ENCODE results near the gene AIFM2. TPM values are rescaled to one million over a fixed set of nuclear protein-coding genes. Genes with fewer than 3 reads are reported as not detected.

AIFM2 gene
- total RNA-seq, 2 experiments from 2014 or later: 4.6 to 5.2 TPM

DNA sequence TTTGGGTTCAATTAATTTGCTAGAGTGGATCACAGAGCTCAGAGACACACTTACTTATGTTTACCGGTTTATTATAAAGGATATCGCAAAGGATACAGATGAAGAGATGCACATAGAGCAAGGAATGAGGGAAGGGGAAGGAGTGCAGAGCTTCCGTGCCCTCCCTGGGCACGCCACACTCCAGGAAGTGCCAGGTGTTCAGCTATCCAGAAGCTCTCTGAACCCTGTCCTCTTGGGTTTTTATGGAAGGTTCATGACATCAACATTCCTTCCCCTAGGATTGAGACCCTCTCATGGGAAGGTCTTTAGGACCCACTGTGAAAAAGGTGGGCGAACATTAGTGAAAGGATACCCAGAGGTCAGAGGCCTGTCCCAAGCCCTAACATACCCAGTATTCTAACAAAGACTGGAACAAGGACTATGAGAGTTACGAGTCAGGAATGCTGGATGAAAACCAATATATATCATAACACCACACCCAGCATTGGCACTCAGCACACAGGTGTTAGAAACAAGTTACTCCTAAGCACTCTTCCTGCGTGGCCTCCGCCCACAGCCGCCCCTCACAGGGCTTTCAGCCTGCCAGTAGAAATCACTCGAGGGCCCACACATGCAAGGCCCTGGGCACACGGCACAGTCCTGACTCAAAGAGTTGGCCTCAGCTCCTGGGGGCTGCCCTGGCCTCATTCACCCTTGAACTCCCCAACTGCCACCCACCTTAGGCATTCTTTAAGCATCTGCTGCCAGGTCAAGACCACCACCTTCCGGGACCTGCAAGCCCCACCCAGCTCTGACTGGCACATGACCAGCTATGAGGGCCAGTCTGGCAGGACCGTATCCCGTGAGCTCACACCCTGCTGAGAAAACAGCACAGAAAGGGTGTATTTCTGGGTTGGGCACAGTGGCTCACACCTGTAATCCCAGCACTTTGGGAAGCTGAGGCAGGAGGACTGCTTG is 5.6 kb upstream of the AIFM2 start:
- Mint-ChIP-seq H3K4me1 (peaks cover 5% of the 10 kb centered on the region), H3K27me3 (no peaks in the 10 kb centered on the region), H3K36me3 (ENCODE audit: low read depth) (peaks cover 6% of the 10 kb centered on the region), H3K9me3 (ENCODE audit: low read depth) (no peaks in the 10 kb centered on the region), H3K4me3 (no peak overlapping the region), H3K27ac (peak overlapping the region; percentile 23)
- CTCF ChIA-PET: interaction anchor here (0.5 to 1.5 kb wide), 4 partner anchors 8 to 208 kb away, joined by 3 read pairs; partner anchors contain the start of gene TYSND1
- no peak for ATAC-seq
- intact Hi-C loops (cut with DNase I, micrococcal nuclease): no loop called here
- DNase-seq: no peak
- POLR2A ChIA-PET: no interaction called here

GRCh38 chr10:70137135-70137534 is 4.5 kb upstream of the AIFM2 start:
- ChIA-PET POLR2A (no interaction called here), CTCF (interaction anchor here (0.9 to 1.2 kb wide), 2 partner anchors 14 to 43 kb away, joined by 3 to 5 read pairs; no protein-coding TSS in a partner anchor)
- intact Hi-C loops (cut with DNase I, micrococcal nuclease): no loop called here
- DNase-seq: no peak
- ATAC-seq: no peak
- Mint-ChIP-seq H3K27me3 (no peaks in the 10 kb centered on the region), H3K4me1 (peaks cover 9% of the 10 kb centered on the region), H3K36me3 (ENCODE audit: low read depth) (peaks cover 9% of the 10 kb centered on the region), H3K4me3 (no peak overlapping the region), H3K9me3 (ENCODE audit: low read depth) (no peaks in the 10 kb centered on the region), H3K27ac (no peak overlapping the region)

GRCh38 chr10:70135684-70136083 is 3.1 kb upstream of the AIFM2 start:
- POLR2A ChIA-PET: no interaction called here
- Mint-ChIP-seq H3K36me3 (ENCODE audit: low read depth) (peaks cover 9% of the 10 kb centered on the region), H3K27ac (no peak overlapping the region), H3K9me3 (ENCODE audit: low read depth) (no peaks in the 10 kb centered on the region), H3K27me3 (no peaks in the 10 kb centered on the region), H3K4me3 (no peak overlapping the region), H3K4me1 (peaks cover 13% of the 10 kb centered on the region)
- DNase-seq (no peak), ATAC-seq (no peak)
- CTCF ChIA-PET: interaction anchor here (0.5 to 1.8 kb wide), 4 partner anchors 11 to 106 kb away, joined by 4 to 12 read pairs (median 4); partner anchors contain the start of gene TYSND1
- intact Hi-C loops (cut with DNase I, micrococcal nuclease): no loop called here

GRCh38 chr10:70135046-70135445 is 2.4 kb upstream of the AIFM2 start:
- POLR2A ChIA-PET: no interaction called here
- Mint-ChIP-seq H3K27ac (no peak overlapping the region), H3K36me3 (ENCODE audit: low read depth) (peaks cover 11% of the 10 kb centered on the region), H3K9me3 (ENCODE audit: low read depth) (no peaks in the 10 kb centered on the region), H3K4me1 (peaks cover 13% of the 10 kb centered on the region), H3K27me3 (no peaks in the 10 kb centered on the region), H3K4me3 (no peak overlapping the region)
- no peak for DNase-seq
- no peak for ATAC-seq
- CTCF ChIA-PET: interaction anchor here (0.7 to 1.8 kb wide), 2 partner anchors 11 to 19 kb away, joined by 4 to 12 read pairs; partner anchors contain the start of gene TYSND1
- intact Hi-C loops (cut with DNase I, micrococcal nuclease): no loop called here

GRCh38 chr10:70131560-70131937 is 1.1 kb downstream of the AIFM2 start:
- CTCF ChIA-PET: interaction anchor here (0.8 to 1.1 kb wide), 2 partner anchors 14 to 15 kb away, joined by 3 to 4 read pairs; no protein-coding TSS in a partner anchor
- ATAC-seq (no peak), DNase-seq (no peak)
- no peaks in the 10 kb centered on the region for H3K27me3 Mint-ChIP-seq
- POLR2A ChIA-PET: interaction anchor here (0.6 kb wide), 1 partner anchor 13 kb away, joined by 3 read pairs; no protein-coding TSS in a partner anchor
- peaks cover 13% of the 10 kb centered on the region for H3K4me1 Mint-ChIP-seq
- H3K36me3 Mint-ChIP-seq (ENCODE audit: low read depth): peaks cover 6% of the 10 kb centered on the region
- peak overlapping the region; percentile 77 for H3K4me3 Mint-ChIP-seq
- intact Hi-C loops (cut with DNase I, micrococcal nuclease): no loop called here
- no peaks in the 10 kb centered on the region for H3K9me3 Mint-ChIP-seq (ENCODE audit: low read depth)
- peak overlapping the region; percentile 77 for H3K27ac Mint-ChIP-seq

GRCh38 chr10:70130878-70131559 is 1.6 kb downstream of the AIFM2 start:
- Mint-ChIP-seq H3K36me3 (ENCODE audit: low read depth) (peaks cover 6% of the 10 kb centered on the region), H3K4me1 (peaks cover 13% of the 10 kb centered on the region), H3K27ac (no peak overlapping the region), H3K27me3 (no peaks in the 10 kb centered on the region), H3K4me3 (peak overlapping the region; percentile 77), H3K9me3 (ENCODE audit: low read depth) (no peaks in the 10 kb centered on the region)
- no peak for DNase-seq
- no peak for ATAC-seq
- ChIA-PET POLR2A (interaction anchor here (0.6 kb wide), 1 partner anchor 559 kb away, joined by 3 read pairs; no protein-coding TSS in a partner anchor), CTCF (interaction anchor here (0.6 to 1.1 kb wide), 3 partner anchors 12 to 15 kb away, joined by 3 to 4 read pairs (median 3); no protein-coding TSS in a partner anchor)
- intact Hi-C loops (cut with DNase I, micrococcal nuclease): no loop called here

GRCh38 chr10:70126700-70127395 is 5.8 kb downstream of the AIFM2 start:
- H3K4me3 Mint-ChIP-seq: no peak overlapping the region
- ChIA-PET POLR2A (no interaction called here), CTCF (interaction anchor here (0.6 to 4.4 kb wide), 2 partner anchors 9 to 11 kb away, joined by 4 to 26 read pairs; no protein-coding TSS in a partner anchor)
- peaks cover 4% of the 10 kb centered on the region for H3K36me3 Mint-ChIP-seq (ENCODE audit: low read depth)
- no peak for DNase-seq
- no peak for ATAC-seq
- no peaks in the 10 kb centered on the region for H3K9me3 Mint-ChIP-seq (ENCODE audit: low read depth)
- H3K27me3 Mint-ChIP-seq: no peaks in the 10 kb centered on the region
- H3K4me1 Mint-ChIP-seq: peaks cover 2% of the 10 kb centered on the region
- intact Hi-C loops (cut with DNase I, micrococcal nuclease): no loop called here
- H3K27ac Mint-ChIP-seq: no peak overlapping the region

- no peaks in the 10 kb centered on the region for H3K27me3 Mint-ChIP-seq
- ATAC-seq (no peak), DNase-seq (no peak)
- H3K9me3 Mint-ChIP-seq (ENCODE audit: low read depth): no peaks in the 10 kb centered on the region
- intact Hi-C loops (cut with DNase I, micrococcal nuclease): no loop called here
- no peak overlapping the region for H3K27ac Mint-ChIP-seq
- CTCF ChIA-PET: interaction anchor here (4.4 kb wide), 1 partner anchor 10 kb away, joined by 26 read pairs; no protein-coding TSS in a partner anchor
- H3K4me3 Mint-ChIP-seq: no peak overlapping the region
- POLR2A ChIA-PET: no interaction called here
- peaks cover 4% of the 10 kb centered on the region for H3K36me3 Mint-ChIP-seq (ENCODE audit: low read depth)
- no peaks in the 10 kb centered on the region for H3K4me1 Mint-ChIP-seq
These were observed 6.6 kb downstream of the AIFM2 start for GRCh38 chr10:70125918-70126552.

- intact Hi-C loops (cut with DNase I, micrococcal nuclease): no loop called here
- Mint-ChIP-seq H3K27me3 (no peaks in the 10 kb centered on the region), H3K9me3 (ENCODE audit: low read depth) (no peaks in the 10 kb centered on the region), H3K36me3 (ENCODE audit: low read depth) (peaks cover 3% of the 10 kb centered on the region), H3K27ac (no peak overlapping the region), H3K4me3 (no peak overlapping the region), H3K4me1 (no peaks in the 10 kb centered on the region)
- POLR2A ChIA-PET: no interaction called here
- ATAC-seq (no peak), DNase-seq (no peak)
- CTCF ChIA-PET: interaction anchor here (0.6 to 4.4 kb wide), 3 partner anchors 9 to 131 kb away, joined by 3 to 26 read pairs (median 4); no protein-coding TSS in a partner anchor
These were observed 7.7 kb downstream of the AIFM2 start for GRCh38 chr10:70124918-70125317.

DNA sequence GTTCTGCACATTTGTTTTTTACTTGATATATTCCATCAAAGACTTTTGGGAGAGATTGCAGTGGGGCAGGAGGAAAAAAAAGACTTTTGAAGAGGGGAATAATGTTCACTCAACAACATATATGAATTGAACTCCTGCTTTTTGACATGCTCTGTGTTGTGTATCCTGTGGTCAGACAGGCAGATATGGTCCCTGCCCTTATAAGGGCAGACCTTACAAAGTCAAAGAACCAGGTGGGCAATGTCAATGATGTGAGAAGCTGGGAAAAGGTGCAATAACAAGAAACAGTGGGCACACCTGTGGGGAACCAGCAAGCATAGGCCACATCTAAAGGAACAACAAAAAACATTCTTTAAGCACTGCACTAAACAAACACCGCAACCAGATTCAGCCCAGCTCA is 8.2 kb downstream of the AIFM2 start:
- Mint-ChIP-seq H3K27me3 (no peaks in the 10 kb centered on the region), H3K4me3 (no peak overlapping the region), H3K9me3 (ENCODE audit: low read depth) (no peaks in the 10 kb centered on the region), H3K27ac (no peak overlapping the region), H3K4me1 (no peaks in the 10 kb centered on the region), H3K36me3 (ENCODE audit: low read depth) (peaks cover 3% of the 10 kb centered on the region)
- ATAC-seq: no peak
- intact Hi-C loops (cut with DNase I, micrococcal nuclease): no loop called here
- ChIA-PET POLR2A (no interaction called here), CTCF (interaction anchor here (4.4 kb wide), 1 partner anchor 8 kb away, joined by 26 read pairs; no protein-coding TSS in a partner anchor)
- DNase-seq: no peak
